PC-9 (cell line): ENCODE results near the gene GID4. TPM values are rescaled to one million over a fixed set of nuclear protein-coding genes. Genes with fewer than 3 reads are reported as not detected.

Experiments
- BruUV-seq: library from RNA; stranded (reverse); fragments of 400-500 nt; replicated peaks from 2 replicates; lab custom pipeline; 2021; lab: Mats Ljungman, UMichigan
- CTCF ChIA-PET: fragments of 300-600 bp; sonication (Branson Sonifier 250); formaldehyde crosslinking; loops from one replicate; lab custom pipeline; 2022; ENCODE audit warnings: antibody characterized with exemption; lab: Charles Lee
- POLR2A ChIA-PET: fragments of 300-600 bp; sonication (Branson Sonifier 250); formaldehyde crosslinking; loops from one replicate; lab custom pipeline; 2022; ENCODE audit warnings: antibody characterized with exemption; ENCODE audit not compliant: unreplicated experiment; lab: Charles Lee
- DNase-seq, 2 experiments: peaks; one replicate each; pipeline versions ENCODE4 v3.0.0 to v3.0.0-alpha.2; 2015 to 2022; ENCODE audit warnings: mixed read lengths in 1 of 2
- H2AFZ ChIP-seq: fragments of 200-600 bp; sonication (generic); 2 replicates; pipeline ENCODE4 v1.8.1; 2017; ENCODE audit warnings: antibody characterized with exemption
- H3F3A ChIP-seq: fragments of 200-600 bp; sonication (generic); 2 replicates; pipeline ENCODE4 v1.8.1; 2017; ENCODE audit warnings: antibody characterized with exemption, mild to moderate bottlenecking, low read depth; ENCODE audit not compliant: insufficient read depth
- H3K27ac ChIP-seq: fragments of 200-600 bp; sonication (generic); 2 replicates; pipeline ENCODE4 v1.6.1; 2016; ENCODE audit warnings: mixed run types
- H3K27me3 ChIP-seq: fragments of 200-600 bp; sonication (generic); 2 replicates; pipeline ENCODE4 v1.6.1; 2016; ENCODE audit warnings: low read depth, mixed run types; ENCODE audit not compliant: insufficient read depth
- H3K36me3 ChIP-seq: fragments of 200-600 bp; sonication (generic); 2 replicates; pipeline ENCODE4 v1.6.1; 2016; ENCODE audit warnings: low read depth, mixed run types
- H3K4me1 ChIP-seq: fragments of 200-600 bp; sonication (generic); replicated peaks from 2 replicates; pipeline ENCODE4 v1.6.1; 2016; ENCODE audit warnings: mixed run types; ENCODE audit not compliant: insufficient read depth
- H3K4me2 ChIP-seq: fragments of 200-600 bp; sonication (generic); 2 replicates; pipeline ENCODE4 v1.6.1; 2017; ENCODE audit warnings: mixed run types
- H3K4me3 ChIP-seq: fragments of 200-600 bp; sonication (generic); 2 replicates; pipeline ENCODE4 v1.6.1; 2016; ENCODE audit warnings: mixed run types
- H3K79me2 ChIP-seq: fragments of 200-600 bp; sonication (generic); 2 replicates; pipeline ENCODE4 v1.6.1; 2017; ENCODE audit warnings: low read depth, mixed run types
- H3K9me2 ChIP-seq: fragments of 200-600 bp; sonication (generic); 2 replicates; pipeline ENCODE4 v1.8.1; 2017; ENCODE audit warnings: mild to moderate bottlenecking; ENCODE audit not compliant: insufficient read depth
- H3K9me3 ChIP-seq: fragments of 200-600 bp; sonication (generic); 2 replicates; pipeline ENCODE4 v1.8.1; 2016; ENCODE audit warnings: low read depth; ENCODE audit not compliant: insufficient read depth
- H4K20me1 ChIP-seq: fragments of 200-600 bp; sonication (generic); 2 replicates; pipeline ENCODE4 v1.8.1; 2017; ENCODE audit not compliant: insufficient read depth
- EZH2 ChIP-seq: fragments of 200-600 bp; sonication (generic); IDR thresholded peaks from 2 replicates; pipeline ENCODE4 v1.8.0; 2017; ENCODE audit warnings: antibody characterized with exemption, low read depth
- intact Hi-C: fragments of 100-400 bp; cut with micrococcal nuclease; formaldehyde crosslinking; loops from one replicate; pipeline ENCODE4 v1.10.0; 2022; ENCODE audit not compliant: unreplicated experiment
- total RNA-seq: library from RNA; stranded (reverse); gene quantifications from 2 replicates; pipeline ENCODE4 v1.2.3, GENCODE V29; 2021
- TF ChIP-seq, protein P1 (sequence below): fragments of 200-600 bp; sonication (generic); conservative IDR thresholded peaks from 2 replicates; pipeline ENCODE4 v1.6.1; 2017; ENCODE audit warnings: mixed run types, antibody characterized with exemption, mild to moderate bottlenecking, moderate library complexity

GID4 gene
- total RNA-seq, 1 experiment from 2014 or later: 19.0 TPM

DNA sequence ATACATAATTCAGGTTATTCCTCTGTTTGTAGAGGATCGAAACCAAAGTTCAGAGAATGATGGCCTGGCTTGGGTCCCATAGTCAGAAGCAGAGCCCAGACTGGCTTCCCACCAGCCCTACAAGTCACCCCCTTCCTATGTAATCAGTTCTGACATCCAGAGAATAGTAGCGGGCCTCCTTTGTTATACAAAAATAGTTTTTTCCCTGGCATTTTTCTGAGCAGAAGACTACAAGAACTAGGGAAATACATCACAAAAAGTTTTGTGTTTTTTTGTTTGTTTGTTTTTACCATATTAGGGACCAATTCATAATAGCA, 19.4 kb upstream of the GID4 start:
- no peak for TF ChIP-seq EZH2
- TF ChIP-seq, protein P1, sequence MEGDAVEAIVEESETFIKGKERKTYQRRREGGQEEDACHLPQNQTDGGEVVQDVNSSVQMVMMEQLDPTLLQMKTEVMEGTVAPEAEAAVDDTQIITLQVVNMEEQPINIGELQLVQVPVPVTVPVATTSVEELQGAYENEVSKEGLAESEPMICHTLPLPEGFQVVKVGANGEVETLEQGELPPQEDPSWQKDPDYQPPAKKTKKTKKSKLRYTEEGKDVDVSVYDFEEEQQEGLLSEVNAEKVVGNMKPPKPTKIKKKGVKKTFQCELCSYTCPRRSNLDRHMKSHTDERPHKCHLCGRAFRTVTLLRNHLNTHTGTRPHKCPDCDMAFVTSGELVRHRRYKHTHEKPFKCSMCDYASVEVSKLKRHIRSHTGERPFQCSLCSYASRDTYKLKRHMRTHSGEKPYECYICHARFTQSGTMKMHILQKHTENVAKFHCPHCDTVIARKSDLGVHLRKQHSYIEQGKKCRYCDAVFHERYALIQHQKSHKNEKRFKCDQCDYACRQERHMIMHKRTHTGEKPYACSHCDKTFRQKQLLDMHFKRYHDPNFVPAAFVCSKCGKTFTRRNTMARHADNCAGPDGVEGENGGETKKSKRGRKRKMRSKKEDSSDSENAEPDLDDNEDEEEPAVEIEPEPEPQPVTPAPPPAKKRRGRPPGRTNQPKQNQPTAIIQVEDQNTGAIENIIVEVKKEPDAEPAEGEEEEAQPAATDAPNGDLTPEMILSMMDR: no peak
- H4K20me1 ChIP-seq: no peaks in the 10 kb centered on the region
- CTCF ChIA-PET: no interaction called here
- POLR2A ChIA-PET: no interaction called here
- no peaks in the 10 kb centered on the region for H3K4me1 ChIP-seq
- intact Hi-C loops: no loop called here
- H3K36me3 ChIP-seq: no peaks in the 10 kb centered on the region
- no peaks in the 10 kb centered on the region for H3K9me3 ChIP-seq
- no peak overlapping the region for H2AFZ ChIP-seq
- no peak overlapping the region for H3K4me2 ChIP-seq
- BruUV-seq: no TSS peak
- no peak for DNase-seq
- H3K4me3 ChIP-seq: no peak overlapping the region
- H3K27ac ChIP-seq: no peak overlapping the region
- no peaks in the 10 kb centered on the region for H3K9me2 ChIP-seq
- no peaks in the 10 kb centered on the region for H3K27me3 ChIP-seq
- no peaks in the 10 kb centered on the region for H3K79me2 ChIP-seq
- H3F3A ChIP-seq: no peaks in the 10 kb centered on the region; the same call in 1 of the 2 replicates

DNA sequence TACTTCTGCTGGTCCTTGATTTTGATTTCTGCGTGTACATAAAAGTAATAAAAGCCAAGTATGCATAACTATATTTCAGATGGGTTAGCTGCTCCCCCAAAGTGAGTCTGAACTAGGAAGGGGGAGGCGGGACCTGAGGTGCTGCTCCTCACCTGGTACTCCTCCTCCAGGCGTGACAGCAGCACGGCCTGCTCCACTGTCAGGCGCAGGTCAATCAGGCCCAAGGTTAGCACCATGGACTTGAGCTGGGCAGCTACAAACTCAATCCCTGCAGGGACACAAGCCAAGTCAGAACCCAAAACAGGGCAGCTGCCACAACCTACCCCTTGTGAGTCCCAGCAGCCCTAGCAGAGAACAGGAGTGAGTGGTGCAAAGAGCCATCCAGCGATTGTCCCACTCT, 18.2 kb upstream of the GID4 start:
- intact Hi-C loops: no loop called here
- Histone ChIP-seq H3K27me3 (no peaks in the 10 kb centered on the region), H3K4me3 (no peak overlapping the region), H3K9me2 (no peaks in the 10 kb centered on the region), H3K4me2 (no peak overlapping the region), H3K79me2 (no peaks in the 10 kb centered on the region), H3F3A (peaks cover 3% of the 10 kb centered on the region), H2AFZ (no peak overlapping the region), H3K9me3 (no peaks in the 10 kb centered on the region), H3K36me3 (no peaks in the 10 kb centered on the region), H4K20me1 (no peaks in the 10 kb centered on the region), H3K4me1 (peaks cover 10% of the 10 kb centered on the region), H3K27ac (no peak overlapping the region)
- no peak for TF ChIP-seq EZH2
- TF ChIP-seq, protein P1: no peak
- no peak for DNase-seq
- POLR2A ChIA-PET: no interaction called here
- no TSS peak for BruUV-seq
- CTCF ChIA-PET: no interaction called here

DNA sequence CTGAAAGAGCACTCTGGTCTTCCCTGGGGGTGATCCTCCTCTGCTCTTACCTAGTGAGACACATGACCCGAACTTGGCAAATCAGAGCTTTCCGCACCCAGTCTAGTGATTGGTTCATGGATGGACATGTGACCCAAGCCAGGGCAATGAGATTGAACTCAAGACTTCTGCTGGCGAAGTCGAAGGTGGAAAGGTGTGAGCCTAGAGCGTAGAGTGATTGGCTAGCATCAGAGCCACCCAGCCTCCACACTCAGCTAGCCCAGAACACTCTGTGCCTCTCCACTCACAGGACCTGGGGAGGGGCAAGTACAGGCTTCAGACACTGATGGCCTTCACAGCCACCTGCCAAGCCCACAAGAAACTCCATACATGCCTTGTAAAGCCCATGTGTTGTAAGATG, 17.8 kb upstream of the GID4 start:
- BruUV-seq: no TSS peak
- intact Hi-C loops: no loop called here
- CTCF ChIA-PET: no interaction called here

More for the DNA sequence above, 17.8 kb upstream of the GID4 start:
- no peaks in the 10 kb centered on the region for H4K20me1 ChIP-seq
- TF ChIP-seq, protein P1: no peak
- no peak for TF ChIP-seq EZH2
- H3K4me3 ChIP-seq: no peak overlapping the region
- POLR2A ChIA-PET: no interaction called here
- no peaks in the 10 kb centered on the region for H3K9me3 ChIP-seq
- peaks cover 14% of the 10 kb centered on the region for H3K4me1 ChIP-seq
- no peaks in the 10 kb centered on the region for H3K79me2 ChIP-seq
- no peak overlapping the region for H2AFZ ChIP-seq
- H3F3A ChIP-seq: peaks cover 7% of the 10 kb centered on the region
- DNase-seq: no peak
- no peak overlapping the region for H3K4me2 ChIP-seq
- no peaks in the 10 kb centered on the region for H3K9me2 ChIP-seq
- no peaks in the 10 kb centered on the region for H3K36me3 ChIP-seq
- no peak overlapping the region for H3K27ac ChIP-seq
- H3K27me3 ChIP-seq: no peaks in the 10 kb centered on the region
